Measurements from ENCODE around the gene WDR27. TPM values are rescaled to one million over a fixed set of nuclear protein-coding genes. Genes with fewer than 3 reads are reported as not detected.

Gene WDR27
- total RNA-seq, 1 donor from 2014 or later, result 26.8 TPM

DNA sequence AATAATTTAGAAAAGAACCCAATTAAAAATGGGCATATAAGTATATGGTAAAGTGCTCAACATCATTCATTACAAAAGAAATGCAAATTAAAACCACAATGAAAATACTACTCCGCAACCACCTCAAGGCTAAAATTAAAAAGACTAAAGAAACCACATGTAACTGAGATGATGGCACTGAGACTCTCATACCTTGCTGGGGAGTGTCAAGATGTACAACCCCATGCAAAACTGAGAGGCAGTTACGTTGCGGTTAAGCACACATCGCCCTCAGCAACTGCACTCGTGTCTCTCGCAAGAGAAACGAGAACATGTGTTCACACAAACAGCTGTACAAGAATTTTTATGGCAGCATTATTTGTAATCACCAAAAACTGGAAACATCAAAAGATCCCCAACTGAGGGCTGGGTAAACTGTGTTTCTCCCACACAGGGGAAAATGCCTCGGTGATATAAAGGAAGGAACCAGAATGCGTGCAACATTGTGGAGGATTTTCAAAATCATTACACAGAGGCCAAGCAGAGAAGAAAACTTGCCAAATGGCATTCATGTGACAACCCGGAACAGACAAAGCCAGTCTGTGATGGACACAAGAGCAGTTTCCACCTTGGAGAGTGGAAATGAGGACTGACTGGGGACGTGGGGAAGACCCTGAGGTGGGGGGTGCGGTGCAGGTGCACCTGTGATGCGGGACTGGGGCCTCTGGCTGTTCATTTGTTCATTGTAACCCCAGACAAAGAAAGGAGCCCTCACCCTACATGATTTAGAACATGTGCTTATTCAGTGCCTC, 144.9 kb downstream of the WDR27 start:
- Mint-ChIP-seq H3K9me3 (no peaks in the 10 kb centered on the region), H3K4me1 (ENCODE audit: low read depth) (peaks cover 15% of the 10 kb centered on the region), H3K27ac (peak overlapping the region; percentile 34), H3K27me3 (ENCODE audit: insufficient read depth) (peaks cover 20% of the 10 kb centered on the region), H3K4me3 (peak overlapping the region; percentile 4), H3K36me3 (ENCODE audit: low read depth) (no peaks in the 10 kb centered on the region)
- DNase-seq (ENCODE audit: low spot score), result peak; percentile 13
- intact Hi-C loops (cut with micrococcal nuclease), result loop anchor here (1.0 to 10.0 kb wide), 5 partner anchors 27 to 748 kb away; partner anchors contain the start of genes C6orf120, FAM120B and WDR27

DNA sequence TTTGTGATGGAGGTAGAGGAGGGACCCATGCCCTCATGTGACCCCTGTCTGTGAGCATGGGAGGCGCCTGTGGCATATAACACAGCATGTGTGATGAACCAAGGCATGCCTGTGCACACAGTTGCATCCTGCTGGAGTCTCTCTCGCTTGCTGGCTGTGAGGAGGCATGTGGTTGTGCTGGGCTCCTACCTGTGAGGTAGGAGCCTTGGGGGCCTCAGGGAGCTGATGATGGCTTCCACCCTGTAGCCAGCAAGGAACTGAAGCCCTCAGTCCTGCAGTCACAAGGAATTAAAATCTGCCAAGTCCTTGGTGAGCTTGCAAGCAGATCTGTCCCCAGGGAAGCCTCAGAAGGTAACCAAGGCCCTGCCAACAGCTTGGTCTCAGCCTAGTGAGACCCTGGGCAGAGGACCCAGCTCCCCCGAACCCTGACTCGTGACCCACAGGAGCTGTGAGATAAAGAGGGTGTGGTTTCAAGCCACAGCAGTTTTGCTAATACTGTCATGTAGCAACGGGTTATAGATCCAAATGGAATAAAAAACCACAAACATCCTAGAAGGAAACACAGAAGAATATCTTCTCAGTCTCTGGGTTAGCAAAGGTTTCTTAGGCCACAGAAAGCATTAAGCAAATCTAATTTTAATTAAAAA, 145.7 kb downstream of the WDR27 start:
- DNase-seq (ENCODE audit: low spot score), result no peak
- Mint-ChIP-seq H3K4me1 (ENCODE audit: low read depth) (peaks cover 15% of the 10 kb centered on the region), H3K27me3 (ENCODE audit: insufficient read depth) (peaks cover 17% of the 10 kb centered on the region), H3K4me3 (no peak overlapping the region), H3K36me3 (ENCODE audit: low read depth) (no peaks in the 10 kb centered on the region), H3K9me3 (no peaks in the 10 kb centered on the region), H3K27ac (no peak overlapping the region)
- intact Hi-C loops (cut with micrococcal nuclease), result loop anchor here (1.0 to 10.0 kb wide), 4 partner anchors 26 to 749 kb away; partner anchors contain the start of genes C6orf120, FAM120B and WDR27

DNA sequence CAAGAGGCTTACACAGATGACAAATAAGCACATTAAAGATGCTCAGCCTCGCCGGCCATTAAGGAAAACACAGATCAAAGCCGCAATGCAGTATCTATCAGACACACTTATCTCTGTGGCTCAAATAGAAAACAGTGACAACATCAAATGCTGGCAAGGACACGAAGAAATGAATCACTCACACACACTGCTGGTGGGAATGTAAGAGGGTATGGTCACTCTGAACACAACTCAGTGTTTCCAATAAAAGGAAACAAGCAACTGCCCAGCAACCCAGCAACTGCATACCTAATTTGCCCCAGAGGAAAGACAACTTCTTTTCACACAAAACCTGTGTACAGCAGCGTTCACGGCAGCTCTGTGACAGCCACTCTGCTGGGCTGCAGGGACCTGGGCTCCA, 155.8 kb downstream of the WDR27 start:
- DNase-seq (ENCODE audit: low spot score), result no peak
- Mint-ChIP-seq H3K9me3 (peaks cover 24% of the 10 kb centered on the region), H3K4me1 (ENCODE audit: low read depth) (no peaks in the 10 kb centered on the region), H3K27ac (no peak overlapping the region), H3K36me3 (ENCODE audit: low read depth) (no peaks in the 10 kb centered on the region), H3K27me3 (ENCODE audit: insufficient read depth) (no peaks in the 10 kb centered on the region), H3K4me3 (no peak overlapping the region)
- intact Hi-C loops (cut with micrococcal nuclease), result no loop called here

DNA sequence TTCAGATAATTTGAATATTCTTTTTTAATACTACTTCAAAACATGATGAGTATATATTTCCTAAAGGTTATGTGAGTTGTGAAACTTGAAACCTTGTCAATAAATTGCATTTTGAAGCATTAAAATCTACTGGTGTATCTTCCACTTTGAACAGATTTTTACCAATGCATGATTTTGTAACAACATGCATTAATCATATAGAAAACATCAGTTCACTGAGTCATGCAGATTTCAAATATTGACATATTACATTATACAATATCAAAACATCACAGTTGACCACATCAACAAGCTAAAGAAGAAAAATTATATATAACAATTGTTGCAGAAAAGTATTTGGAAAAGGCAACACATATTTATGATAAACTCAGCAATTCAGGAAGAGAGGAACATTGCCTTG, 158.1 kb downstream of the WDR27 start:
- Mint-ChIP-seq H3K27me3 (ENCODE audit: insufficient read depth) (peaks cover 2% of the 10 kb centered on the region), H3K36me3 (ENCODE audit: low read depth) (no peaks in the 10 kb centered on the region)
- intact Hi-C loops (cut with micrococcal nuclease), result no loop called here

DNA sequence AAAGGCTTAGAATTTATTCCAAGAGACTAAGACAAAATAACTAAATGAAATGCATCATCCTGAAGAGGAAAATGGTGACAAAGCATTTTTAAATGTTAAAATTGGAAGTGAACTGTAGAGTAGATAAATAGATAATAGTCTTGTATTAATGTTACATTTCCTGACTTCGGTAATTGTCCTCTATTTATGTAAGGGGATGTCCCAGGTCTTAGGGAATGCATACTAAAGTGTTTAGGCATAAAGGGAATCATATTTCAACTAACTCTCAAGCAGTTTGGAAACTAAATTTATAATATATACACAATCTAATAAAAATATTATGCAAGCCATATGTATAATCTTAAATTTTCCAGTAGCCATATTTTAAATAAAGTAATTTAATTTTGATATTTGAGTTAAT, 159.3 kb downstream of the WDR27 start:
- peaks cover 14% of the 10 kb centered on the region for H3K9me3 Mint-ChIP-seq

More for the DNA sequence above, 158.1 kb downstream of the WDR27 start:
- H3K4me1 Mint-ChIP-seq (ENCODE audit: low read depth), result no peaks in the 10 kb centered on the region
- no peak overlapping the region for H3K27ac Mint-ChIP-seq
- DNase-seq (ENCODE audit: low spot score), result no peak
- H3K9me3 Mint-ChIP-seq, result peaks cover 21% of the 10 kb centered on the region
- no peak overlapping the region for H3K4me3 Mint-ChIP-seq

DNA sequence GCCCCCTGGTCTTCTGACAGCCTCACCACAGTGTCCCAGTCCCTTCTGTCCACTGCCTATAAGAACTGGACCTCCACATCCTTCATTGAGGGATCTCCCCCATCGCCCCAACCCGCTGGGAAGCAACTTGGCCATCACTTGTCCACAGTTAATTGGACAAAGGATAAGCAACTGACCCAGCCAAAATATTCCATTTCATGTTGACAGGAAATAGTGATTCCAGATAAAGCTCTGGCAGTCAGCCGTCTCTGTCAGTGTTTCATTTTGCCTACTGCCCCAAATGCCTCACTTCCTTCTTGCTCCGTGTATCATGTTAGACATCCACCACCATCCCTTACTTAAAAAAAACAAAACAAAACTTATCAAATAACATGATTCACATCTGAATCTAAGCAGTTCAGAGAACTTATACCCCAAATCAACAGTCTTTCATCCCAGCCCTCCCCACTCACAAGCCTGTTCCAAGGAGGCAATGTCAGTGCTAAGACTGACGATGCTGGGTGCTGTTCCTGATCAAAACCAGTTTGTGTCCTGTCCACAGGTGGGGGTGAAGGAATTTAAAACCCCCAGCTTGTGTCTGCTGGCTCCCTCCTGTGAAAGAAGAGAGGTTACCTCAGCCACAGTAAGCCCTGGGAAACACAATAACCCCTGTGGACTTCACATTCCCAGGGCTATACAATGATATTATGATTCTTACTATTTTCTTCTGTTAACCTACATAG, 162.5 kb downstream of the WDR27 start:
- no peak for DNase-seq (ENCODE audit: low spot score)
- Mint-ChIP-seq H3K36me3 (ENCODE audit: low read depth) (no peaks in the 10 kb centered on the region), H3K4me1 (ENCODE audit: low read depth) (no peaks in the 10 kb centered on the region), H3K9me3 (peaks cover 14% of the 10 kb centered on the region), H3K4me3 (no peak overlapping the region), H3K27ac (no peak overlapping the region), H3K27me3 (ENCODE audit: insufficient read depth) (peaks cover 4% of the 10 kb centered on the region)
- intact Hi-C loops (cut with micrococcal nuclease), result no loop called here

More for the DNA sequence above, 159.3 kb downstream of the WDR27 start:
- Mint-ChIP-seq H3K27ac (no peak overlapping the region), H3K4me1 (ENCODE audit: low read depth) (no peaks in the 10 kb centered on the region), H3K27me3 (ENCODE audit: insufficient read depth) (peaks cover 2% of the 10 kb centered on the region), H3K36me3 (ENCODE audit: low read depth) (no peaks in the 10 kb centered on the region), H3K4me3 (no peak overlapping the region)
- DNase-seq (ENCODE audit: low spot score), result no peak
- intact Hi-C loops (cut with micrococcal nuclease), result no loop called here

DNA sequence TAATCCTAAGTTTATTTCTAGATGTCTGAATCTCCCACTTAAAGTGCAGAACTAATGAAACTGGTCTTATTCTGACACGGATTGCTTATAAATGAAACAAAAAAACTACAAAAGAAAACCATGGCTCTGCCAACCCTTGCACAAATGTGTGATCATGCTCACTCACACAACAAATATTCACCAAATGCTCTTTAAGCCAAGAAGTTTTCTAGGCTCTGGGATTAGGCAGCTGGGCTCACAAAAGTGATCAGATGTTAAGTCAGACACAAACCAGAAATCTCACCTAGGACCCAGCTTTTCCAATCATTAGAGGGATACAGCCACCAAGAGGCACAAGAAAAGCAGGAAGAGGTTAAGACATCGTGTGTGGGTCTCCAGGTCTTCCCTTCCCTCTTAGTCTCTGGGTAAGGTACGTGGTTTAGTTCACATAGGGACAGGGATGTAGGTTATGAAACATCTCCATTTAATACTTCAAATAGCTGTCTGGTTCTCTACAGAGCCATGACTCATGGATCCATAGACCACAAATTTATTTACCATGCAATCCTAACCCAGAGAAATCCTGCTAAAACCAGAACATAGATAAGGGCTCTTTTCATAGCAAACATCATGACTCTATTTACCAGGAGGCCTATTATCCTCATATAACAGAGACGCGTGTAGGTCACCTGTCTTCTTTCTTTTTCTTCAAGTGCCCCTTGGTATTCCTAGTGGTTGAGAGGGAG, 165.2 kb downstream of the WDR27 start:
- no peak overlapping the region for H3K4me3 Mint-ChIP-seq
- DNase-seq (ENCODE audit: low spot score), result no peak
- no peaks in the 10 kb centered on the region for H3K4me1 Mint-ChIP-seq (ENCODE audit: low read depth)
- H3K27me3 Mint-ChIP-seq (ENCODE audit: insufficient read depth), result peaks cover 4% of the 10 kb centered on the region
- no peak overlapping the region for H3K27ac Mint-ChIP-seq
- intact Hi-C loops (cut with micrococcal nuclease), result no loop called here
- H3K36me3 Mint-ChIP-seq (ENCODE audit: low read depth), result peaks cover 5% of the 10 kb centered on the region
- peaks cover 25% of the 10 kb centered on the region for H3K9me3 Mint-ChIP-seq

DNA sequence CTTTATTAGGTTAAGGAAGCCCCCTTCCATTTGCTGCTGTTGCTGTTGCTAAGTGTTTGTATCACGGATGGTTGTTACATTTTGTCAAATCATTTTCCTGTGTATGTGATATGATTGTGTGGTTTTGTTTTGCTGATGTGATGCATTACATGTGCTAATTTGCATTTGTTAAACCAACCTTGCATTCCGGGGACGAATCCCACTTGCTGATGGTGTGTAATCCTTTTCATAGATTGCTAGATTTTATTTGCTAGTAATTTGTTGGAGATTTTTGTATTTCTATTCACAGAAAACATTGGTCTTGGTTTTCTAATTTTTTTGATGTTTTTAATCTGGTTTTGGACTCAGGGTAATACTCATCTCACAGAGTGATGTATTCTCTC, 167.8 kb downstream of the WDR27 start:
- intact Hi-C loops (cut with micrococcal nuclease), result no loop called here
- peaks cover 5% of the 10 kb centered on the region for H3K36me3 Mint-ChIP-seq (ENCODE audit: low read depth)
- H3K4me1 Mint-ChIP-seq (ENCODE audit: low read depth), result peaks cover 16% of the 10 kb centered on the region
- H3K27me3 Mint-ChIP-seq (ENCODE audit: insufficient read depth), result peaks cover 2% of the 10 kb centered on the region
- no peak overlapping the region for H3K4me3 Mint-ChIP-seq
- peaks cover 25% of the 10 kb centered on the region for H3K9me3 Mint-ChIP-seq
- DNase-seq (ENCODE audit: low spot score), result no peak
- no peak overlapping the region for H3K27ac Mint-ChIP-seq

DNA sequence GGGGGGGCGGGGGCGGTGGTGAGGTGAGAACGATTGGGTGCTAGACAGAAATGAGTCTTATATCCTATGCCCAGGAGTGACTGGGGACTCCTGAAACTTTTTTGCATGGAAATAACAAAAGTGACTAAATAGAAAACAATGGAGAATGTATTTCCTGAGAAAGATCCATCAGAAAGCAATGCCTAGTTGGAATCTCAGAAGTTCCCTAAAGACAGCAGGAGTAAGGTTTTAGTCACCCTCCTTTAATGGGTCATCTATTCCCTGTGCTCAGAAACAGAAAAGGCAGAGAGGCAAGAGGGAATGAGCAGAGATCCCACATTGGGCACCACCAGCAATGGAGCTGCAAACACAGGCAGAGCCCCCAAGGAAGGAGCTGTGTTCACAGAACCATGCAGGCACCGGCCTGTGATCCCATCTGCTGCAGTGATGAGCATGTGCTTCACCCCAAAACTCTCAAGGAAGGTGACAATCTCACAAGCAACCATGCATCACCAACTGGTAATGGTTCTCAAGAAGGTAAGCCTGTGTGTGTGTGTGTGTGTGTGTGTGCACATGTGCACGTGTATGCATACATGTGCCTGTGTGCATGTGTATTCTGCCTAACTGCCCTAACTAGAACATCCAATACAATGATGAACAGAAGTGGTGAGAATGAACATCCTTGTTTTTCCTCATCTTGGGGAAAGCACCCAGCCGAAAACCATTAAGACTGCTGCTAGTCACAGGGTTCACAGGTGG, 168.4 kb downstream of the WDR27 start:
- Mint-ChIP-seq H3K27me3 (ENCODE audit: insufficient read depth) (peaks cover 2% of the 10 kb centered on the region), H3K36me3 (ENCODE audit: low read depth) (peaks cover 5% of the 10 kb centered on the region), H3K9me3 (peaks cover 25% of the 10 kb centered on the region), H3K4me1 (ENCODE audit: low read depth) (peaks cover 16% of the 10 kb centered on the region), H3K4me3 (no peak overlapping the region), H3K27ac (no peak overlapping the region)
- intact Hi-C loops (cut with micrococcal nuclease), result no loop called here
- DNase-seq (ENCODE audit: low spot score), result no peak

DNA sequence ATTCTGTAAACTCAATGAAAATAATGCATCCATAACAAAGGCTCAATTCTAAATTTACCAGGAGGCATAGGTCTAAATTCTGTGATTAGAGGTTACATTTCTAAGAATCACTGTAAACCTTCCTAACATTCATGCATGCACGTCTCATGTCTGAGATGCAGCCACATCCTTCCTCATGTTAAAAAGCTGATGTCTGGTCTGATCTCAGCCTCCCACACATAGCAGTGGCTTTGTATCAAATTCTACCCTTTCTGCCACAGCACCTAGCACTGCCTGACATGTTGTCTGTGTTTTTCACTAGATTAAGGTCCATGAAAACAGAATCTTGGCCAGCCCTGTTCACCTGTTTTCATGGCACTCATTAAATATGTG, 171.1 kb downstream of the WDR27 start:
- peaks cover 5% of the 10 kb centered on the region for H3K36me3 Mint-ChIP-seq (ENCODE audit: low read depth)
- peaks cover 15% of the 10 kb centered on the region for H3K9me3 Mint-ChIP-seq
- peak overlapping the region; percentile 20 for H3K4me3 Mint-ChIP-seq
- intact Hi-C loops (cut with micrococcal nuclease), result loop anchor here (1.0 kb wide), 2 partner anchors 26 to 172 kb away; partner anchors contain the start of genes C6orf120 and WDR27
- H3K4me1 Mint-ChIP-seq (ENCODE audit: low read depth), result peaks cover 16% of the 10 kb centered on the region
- no peaks in the 10 kb centered on the region for H3K27me3 Mint-ChIP-seq (ENCODE audit: insufficient read depth)
- no peak for DNase-seq (ENCODE audit: low spot score)
- peak overlapping the region; percentile 55 for H3K27ac Mint-ChIP-seq

DNA sequence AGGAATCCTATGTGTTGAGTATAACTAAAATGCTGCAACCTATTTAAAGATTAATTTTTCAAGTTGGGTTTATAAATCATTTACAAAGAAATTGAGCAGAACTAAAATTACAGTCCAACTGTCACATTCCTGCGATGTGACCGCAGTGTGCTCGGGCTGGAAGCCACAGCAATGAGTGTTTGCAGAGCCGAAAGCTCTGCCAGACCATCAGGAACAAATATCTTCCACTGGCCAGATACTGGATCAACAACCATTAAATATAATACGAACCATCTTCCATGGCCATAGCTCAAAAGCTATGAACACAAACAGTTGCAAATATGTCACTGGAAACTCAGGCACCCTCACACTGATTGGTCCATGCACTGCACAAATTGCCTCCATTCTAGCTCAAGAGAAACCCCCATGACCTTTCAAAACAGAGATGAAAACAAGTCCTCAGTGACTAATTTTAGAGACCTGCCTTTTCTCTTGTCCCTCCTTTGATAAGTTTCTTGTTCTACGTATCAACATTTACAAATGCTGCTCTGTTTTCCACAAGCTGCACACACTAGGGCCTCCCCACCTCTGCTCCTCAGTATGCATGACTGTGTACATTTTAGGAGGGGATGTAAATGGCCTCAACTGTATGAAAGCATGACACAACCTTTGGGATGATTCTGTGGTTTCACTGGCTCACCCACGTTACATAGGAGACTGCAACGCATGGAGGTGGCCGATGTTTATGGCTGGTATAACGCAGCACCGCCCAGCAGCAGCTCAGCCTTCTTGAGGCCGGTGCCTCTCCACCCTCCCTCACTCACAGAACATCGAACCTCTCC, 171.7 kb downstream of the WDR27 start:
- H3K4me3 Mint-ChIP-seq, result peak overlapping the region; percentile 20
- intact Hi-C loops (cut with micrococcal nuclease), result loop anchor here (1.0 kb wide), 2 partner anchors 26 to 172 kb away; partner anchors contain the start of genes C6orf120 and WDR27

More for the DNA sequence above, 171.7 kb downstream of the WDR27 start:
- peaks cover 2% of the 10 kb centered on the region for H3K27me3 Mint-ChIP-seq (ENCODE audit: insufficient read depth)
- H3K27ac Mint-ChIP-seq, result peak overlapping the region; percentile 55
- peaks cover 15% of the 10 kb centered on the region for H3K9me3 Mint-ChIP-seq
- peaks cover 16% of the 10 kb centered on the region for H3K4me1 Mint-ChIP-seq (ENCODE audit: low read depth)
- DNase-seq (ENCODE audit: low spot score), result peak; percentile 2
- peaks cover 5% of the 10 kb centered on the region for H3K36me3 Mint-ChIP-seq (ENCODE audit: low read depth)
